NAMALWA (cell line): ENCODE results near the gene TMOD1.

Source experiments
- DNase-seq: peaks from one replicate; pipeline ENCODE4 v3.0.0-alpha.2; 2015; ENCODE audit warnings: low spot score

Gene TMOD1

GRCh38 chr9:97518166-97518908 lies 16.9 kb downstream of the TMOD1 start:
- no peak for DNase-seq

GRCh38 chr9:97518909-97519307 lies 17.4 kb downstream of the TMOD1 start:
- no peak for DNase-seq

- no peak for DNase-seq
These were observed 18.0 kb downstream of the TMOD1 start for GRCh38 chr9:97519441-97519970.

GRCh38 chr9:97521576-97522333 lies 20.3 kb downstream of the TMOD1 start:
- DNase-seq: no peak

- DNase-seq: no peak
These were observed 23.0 kb downstream of the TMOD1 start for GRCh38 chr9:97524424-97524823.

GRCh38 chr9:97525451-97525850 lies 24.0 kb downstream of the TMOD1 start:
- DNase-seq: no peak

- no peak for DNase-seq
These were observed 25.6 kb downstream of the TMOD1 start for GRCh38 chr9:97526895-97527575.

- no peak for DNase-seq
These were observed 26.4 kb downstream of the TMOD1 start for GRCh38 chr9:97527626-97528528.

- DNase-seq: no peak
These were observed 27.2 kb downstream of the TMOD1 start for GRCh38 chr9:97528529-97529230.

- no peak for DNase-seq
These were observed 28.1 kb downstream of the TMOD1 start for GRCh38 chr9:97529363-97530076.

- no peak for DNase-seq
These were observed 30.5 kb downstream of the TMOD1 start for GRCh38 chr9:97531888-97532376.

- DNase-seq: no peak
These were observed 32.7 kb downstream of the TMOD1 start for GRCh38 chr9:97534185-97534584.

- DNase-seq: no peak
These were observed 33.6 kb downstream of the TMOD1 start for GRCh38 chr9:97534961-97535594.

GRCh38 chr9:97535771-97536170 lies 34.3 kb downstream of the TMOD1 start:
- no peak for DNase-seq

GRCh38 chr9:97536480-97536879 lies 35.0 kb downstream of the TMOD1 start:
- no peak for DNase-seq

- DNase-seq: no peak
These were observed 42.1 kb downstream of the TMOD1 start for GRCh38 chr9:97543561-97543960.

GRCh38 chr9:97545486-97545885 lies 44.0 kb downstream of the TMOD1 start:
- no peak for DNase-seq

- DNase-seq: no peak
These were observed 45.8 kb downstream of the TMOD1 start for GRCh38 chr9:97547098-97547829.

- no peak for DNase-seq
These were observed 46.9 kb downstream of the TMOD1 start for GRCh38 chr9:97548379-97548778.
